ENCODE data around the gene CACNA2D2.
A peak's percentile ranks its signal among the peaks of the same experiment; 100 is the strongest.

CACNA2D2 gene

GRCh38 chr3:50503504-50504342 is at the start of gene CACNA2D2:
TSS of gene CACNA2D2 (minus strand) at chr3:50503634. CDS start at chr3:50503423, 211 bp downstream.
- DNase-seq (ENCODE audit: low read depth in 2 of 2): no peak

DNA sequence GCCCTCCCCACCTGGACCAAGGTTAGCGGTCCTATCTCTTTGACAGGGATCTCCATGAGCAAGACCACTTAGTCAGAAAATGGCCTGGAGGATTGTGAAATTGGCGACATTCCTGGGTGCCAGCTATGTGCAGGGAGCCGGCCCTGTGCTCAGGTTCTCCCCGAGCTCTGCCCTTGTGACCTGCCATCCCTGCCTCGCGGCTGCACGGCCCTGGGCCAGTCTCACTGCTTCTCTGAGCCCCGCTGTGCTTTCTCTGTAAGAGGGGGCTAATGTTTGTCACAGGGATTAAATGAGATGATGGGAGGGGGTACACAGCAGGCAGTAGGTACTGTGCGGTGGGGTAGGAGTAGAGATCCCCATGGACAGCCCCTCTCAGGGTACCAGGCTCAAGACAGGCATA is 49.2 kb upstream of the CACNA2D2 start:
- no peak for DNase-seq (ENCODE audit: low read depth in 2 of 2)

GRCh38 chr3:50551681-50552435 is 48.4 kb upstream of the CACNA2D2 start:
- DNase-seq (ENCODE audit: low read depth in 2 of 2): no peak

DNA sequence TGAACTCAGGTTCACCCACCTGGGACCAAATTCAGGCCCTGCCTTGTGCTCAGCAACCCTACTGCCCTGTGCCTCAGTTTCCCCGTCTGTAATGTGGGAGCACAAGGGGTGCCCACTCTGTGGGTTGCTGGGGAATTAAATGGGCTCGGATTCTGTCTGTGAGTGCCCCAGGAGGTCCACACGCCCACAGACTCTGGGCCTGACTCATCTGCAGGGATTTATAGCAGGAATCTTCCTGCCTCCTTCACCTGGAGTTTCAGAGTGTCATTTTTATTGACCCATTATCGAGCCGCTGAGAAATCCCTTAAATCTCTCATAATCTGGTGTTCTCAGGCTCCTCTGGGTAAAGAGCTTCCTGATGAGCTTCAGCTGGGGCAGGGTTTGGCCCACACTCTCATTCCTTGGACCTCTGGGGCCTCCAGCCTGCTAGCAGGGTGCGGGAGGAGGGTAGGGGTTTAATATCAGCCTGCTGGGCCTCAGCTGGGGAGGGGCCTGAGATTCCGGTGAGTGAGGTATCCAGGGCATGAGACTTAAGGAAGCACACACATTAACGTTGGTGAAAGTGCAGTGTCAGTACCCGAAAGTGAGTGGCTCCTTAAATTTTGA is 47.7 kb upstream of the CACNA2D2 start:
- DNase-seq (ENCODE audit: low read depth in 2 of 2): no peak

DNA sequence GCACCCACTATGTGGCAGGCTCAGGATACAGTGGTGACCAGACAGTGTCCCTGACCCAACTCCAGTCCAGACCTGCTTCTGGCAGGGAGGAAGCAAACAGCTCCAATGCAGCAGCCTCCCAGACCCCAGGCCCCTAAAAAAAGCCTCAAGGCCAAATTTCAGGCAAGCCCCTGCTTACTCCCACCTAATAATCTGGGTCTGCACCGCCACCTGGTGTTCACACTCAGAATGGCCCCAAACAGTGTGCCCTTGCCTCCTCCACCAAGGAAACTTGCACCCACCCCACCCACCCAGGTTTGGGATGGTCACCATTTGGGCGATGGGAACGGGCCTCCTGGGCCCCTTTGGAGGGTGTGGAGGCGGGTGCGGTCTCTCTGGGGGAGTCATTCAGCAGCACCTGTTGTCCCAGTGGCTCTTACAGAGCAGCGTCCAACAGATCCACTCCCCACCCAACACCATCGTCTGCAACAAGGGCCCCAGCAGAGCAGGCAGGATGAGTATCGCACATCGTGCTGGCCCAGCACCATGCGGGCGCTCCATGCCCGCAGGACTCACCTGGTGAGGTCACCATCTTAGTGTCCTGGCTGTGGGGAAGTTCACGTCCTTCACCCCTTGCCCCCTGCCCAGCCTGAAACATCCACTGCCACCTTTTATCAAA is 46.8 kb upstream of the CACNA2D2 start:
- peak in 1 of 2 experiments; percentile 1 for DNase-seq (ENCODE audit: low read depth in 2 of 2)

- DNase-seq (ENCODE audit: low read depth in 2 of 2): no peak
Observed at GRCh38 chr3:50549226-50549625, 45.8 kb upstream of the CACNA2D2 start.

- DNase-seq (ENCODE audit: low read depth in 2 of 2): no peak
Observed at GRCh38 chr3:50545781-50546180, 42.3 kb upstream of the CACNA2D2 start.

- peak; percentile 15 to 27 for DNase-seq (ENCODE audit: low read depth in 2 of 2)
Observed at GRCh38 chr3:50542177-50543034, 39.0 kb upstream of the CACNA2D2 start.

DNA sequence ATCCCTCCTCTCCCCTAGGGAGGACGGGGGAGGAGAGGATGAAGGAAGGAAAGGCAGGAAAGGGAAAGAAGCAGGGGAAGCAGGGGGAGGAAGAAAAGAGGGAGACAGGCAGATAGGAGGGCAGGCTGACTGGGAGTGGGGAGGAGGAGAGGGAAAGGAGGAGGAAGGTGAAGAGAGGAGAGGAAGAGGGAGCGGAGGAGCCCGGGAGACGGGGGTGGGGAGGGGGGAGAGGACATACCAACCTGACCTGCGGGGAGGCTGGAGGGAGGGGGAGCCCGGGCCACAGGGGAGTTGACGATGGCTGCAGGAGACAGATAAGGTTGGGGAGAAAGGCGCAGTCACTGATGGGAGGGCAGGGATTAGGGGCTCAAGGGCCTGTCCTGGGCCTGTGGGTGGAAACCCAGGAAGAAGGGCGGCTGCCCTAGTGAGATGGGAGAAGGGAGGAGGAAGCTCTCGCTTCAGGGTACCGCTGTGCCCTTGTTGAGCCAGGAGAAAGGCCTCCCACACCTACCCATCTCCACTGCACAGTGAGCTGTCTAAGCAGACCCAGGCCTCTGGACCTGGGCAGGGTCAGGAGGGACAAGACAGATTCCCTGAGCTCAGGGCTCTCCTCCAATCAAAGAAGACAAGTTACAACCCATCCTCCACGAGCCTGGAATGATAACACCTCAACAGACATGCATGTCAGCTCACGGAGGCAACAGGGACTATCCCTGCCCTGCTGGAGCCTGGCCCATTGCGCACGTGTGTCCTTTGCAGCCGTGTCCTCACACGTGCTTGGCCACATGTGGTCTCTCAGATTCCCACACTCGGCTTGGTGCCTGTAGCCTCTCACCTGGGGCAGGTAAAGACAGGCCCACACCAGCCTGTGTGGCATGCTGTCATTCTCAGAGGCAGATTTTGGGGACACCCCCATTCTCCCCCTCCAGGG is 36.2 kb upstream of the CACNA2D2 start:
- DNase-seq (ENCODE audit: low read depth in 2 of 2): no peak

GRCh38 chr3:50537421-50538129 is 34.1 kb upstream of the CACNA2D2 start:
- no peak for DNase-seq (ENCODE audit: low read depth in 2 of 2)

GRCh38 chr3:50536471-50537180 is 33.2 kb upstream of the CACNA2D2 start:
- DNase-seq (ENCODE audit: low read depth in 2 of 2): no peak

- DNase-seq (ENCODE audit: low read depth in 2 of 2): no peak
Observed at GRCh38 chr3:50534681-50535330, 31.4 kb upstream of the CACNA2D2 start.

DNA sequence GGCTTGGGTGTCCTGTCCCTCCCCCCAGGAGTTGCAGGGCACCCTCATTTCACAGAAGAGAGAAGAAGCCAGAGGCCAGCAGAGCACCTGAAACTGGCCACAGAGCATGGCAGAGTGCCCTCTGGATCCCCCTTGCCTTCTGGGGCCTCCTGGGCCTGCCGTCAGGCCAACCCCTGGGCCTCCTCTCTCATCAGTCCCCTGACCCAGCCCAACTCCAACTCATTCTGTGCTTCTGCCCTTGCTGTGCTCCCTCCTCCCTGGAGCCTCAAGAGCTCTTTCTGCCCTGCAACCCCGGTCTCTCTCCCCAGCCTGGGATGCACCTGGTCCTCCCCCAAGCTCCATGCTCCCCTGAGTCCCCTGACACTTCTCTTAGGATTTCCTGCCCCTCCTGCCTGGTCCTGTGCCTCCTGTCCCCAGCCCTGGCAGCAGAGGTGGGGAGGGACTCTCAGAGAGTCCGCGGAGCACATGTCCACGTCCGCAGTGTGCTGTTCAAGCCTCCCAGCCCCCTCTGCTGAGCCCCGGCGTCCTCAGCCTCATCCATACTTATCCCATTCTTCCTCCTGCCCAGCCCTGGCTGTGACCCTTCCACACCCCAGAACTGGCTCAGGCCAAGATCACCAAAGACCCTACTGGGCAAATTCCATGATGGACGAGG is 30.5 kb upstream of the CACNA2D2 start:
- DNase-seq (ENCODE audit: low read depth in 2 of 2): no peak

- no peak for DNase-seq (ENCODE audit: low read depth in 2 of 2)
Observed at GRCh38 chr3:50533316-50533715, 29.9 kb upstream of the CACNA2D2 start.

GRCh38 chr3:50532062-50532705 is 28.8 kb upstream of the CACNA2D2 start:
- no peak for DNase-seq (ENCODE audit: low read depth in 2 of 2)

DNA sequence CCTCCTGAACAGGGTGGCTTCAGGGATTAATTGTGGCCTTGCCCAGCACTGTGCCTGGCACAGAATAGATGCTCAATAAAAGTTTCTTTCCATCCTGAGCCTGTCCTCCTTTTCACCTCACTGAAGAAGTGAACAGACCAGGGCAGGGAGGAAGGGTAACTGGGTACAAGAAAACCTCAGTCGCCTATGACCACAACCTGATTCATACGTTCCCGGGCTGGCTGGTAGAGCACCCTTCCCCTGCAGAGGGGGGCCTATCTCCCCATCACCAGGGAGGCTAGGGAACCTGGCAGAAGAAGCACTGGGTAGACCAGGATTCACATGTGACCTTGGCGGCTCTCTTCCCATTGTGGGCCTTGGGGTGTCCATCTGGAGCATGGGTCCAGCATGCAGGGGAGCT is 27.8 kb upstream of the CACNA2D2 start:
- no peak for DNase-seq (ENCODE audit: low read depth in 2 of 2)

Measured in fibroblast of skin of left quadriceps (primary cell).